Measurements from ENCODE around the gene FGD2. TPM values are rescaled to one million over a fixed set of nuclear protein-coding genes. Genes with fewer than 3 reads are reported as not detected.

FGD2 gene
- total and polyA plus RNA-seq, 9 of the 15 experiments (the other 6 are each of a cell fraction or from before 2014, with no cell fraction given): 0.09 TPM; not detected in 8

- TF ChIP-seq NFE2 (IDR thresholded peaks at IDR 0.05; ENCODE audit: low read depth) (no peak), L3MBTL2 (IDR thresholded peaks at IDR 0.05) (peak; percentile 91), ARID3A (IDR thresholded peaks at IDR 0.05; ENCODE audit: borderline replicate concordance, low read depth, low read length) (no peak), SP1 (CRISPR knock-in tag; IDR thresholded peaks at IDR 0.05) (peak; percentile 81), BRF2 (IDR thresholded peaks at IDR 0.05; ENCODE audit: borderline replicate concordance, insufficient read depth, insufficient read length) (no peak), PHB2 (IDR thresholded peaks at IDR 0.05; ENCODE audit: low read depth) (no peak), MCM3 (IDR thresholded peaks at IDR 0.05) (no peak), GABPB1 (CRISPR knock-in tag; IDR thresholded peaks at IDR 0.05) (peak; percentile 74; the same call in 1 of the 2 replicates), MAZ (CRISPR knock-in tag; conservative IDR thresholded peaks at IDR 0.05 in 1 of 2, IDR thresholded peaks at IDR 0.05 in 1 of 2) (peak; percentile 77 to 81), TFAP4 (CRISPR knock-in tag; IDR thresholded peaks at IDR 0.05; ENCODE audit: borderline replicate concordance) (peak; percentile 95), SRSF9 (IDR thresholded peaks at IDR 0.05; ENCODE audit: borderline replicate concordance, low read depth, low read length) (no peak), SPI1 (IDR thresholded peaks at IDR 0.05; ENCODE audit: borderline replicate concordance, low read depth, low read length) (no peak), BRF1 (IDR thresholded peaks at IDR 0.05; ENCODE audit: borderline replicate concordance, extremely low read depth, insufficient read length) (no peak), E2F5 (CRISPR knock-in tag; IDR thresholded peaks at IDR 0.05) (peak; percentile 83; the same call in 1 of the 2 replicates), CEBPZ (IDR thresholded peaks at IDR 0.05; ENCODE audit: borderline replicate concordance, low read depth, low read length) (no peak), ZBTB33 (CRISPR knock-in tag; IDR thresholded peaks at IDR 0.05) (peak; percentile 93)
These were observed 45.9 kb downstream of the FGD2 start (continued) for GRCh38 chr6:37051138-37052026.
